Heart left ventricle (tissue), 13 donors: ENCODE data around the gene AACS.

Source experiments
- CTCF ChIP-seq, 12 donors: fragments of 200-600 bp; sonication (generic) in 4 of 12; IDR thresholded peaks; one replicate each; pipeline versions ENCODE4 v1.5.0 to v1.8.0; 2018 to 2022; ENCODE audit warnings: antibody characterized with exemption in 12 of 12, mild to moderate bottlenecking in 5 of 12
- POLR2A ChIP-seq, 2 donors: fragments of 450-650 bp; IDR thresholded peaks; one replicate each; pipeline ENCODE4 v1.6.1; 2017; ENCODE audit warnings: antibody characterized with exemption in 2 of 2, mild to moderate bottlenecking in 2 of 2, moderate library complexity in 2 of 2
- donor health status: ischemic (EF 13 %, LVEDD 7.1; RV severe dilation, severe dysfunction).
- donor health status: DM: no; HTN: yes; CAD: no.
- donor health status: DM: no; HTN: no; CAD: no.
- donor health status: ischemic (EF 25% LVEDD 6.9; RV normal size, moderate dysfunction).
- donor health status: ischemic (EF 25% LVEDD 5.7; RV mildly dilated, moderate dysfunction).
- donor health status: ischemic (EF 35%, LVEDD 5.7; RV mildly dilated, moderate dysfunction).
- donor health status: nonischemic (EF 11% LVEDD 7.7; RV severe dilation, severe dysfunction).
- donor health status: DM: yes; HTN: yes; CAD: no.
- donor health status: PGD.
- donor health status: ischemic (EF 29% LVEDD 5.4; RV normal size, mild dysfunction).
- donor health status: nonischemic (EF 23%, LVEDD 6.1; RV moderate dilation, normal function).

GRCh38 chr12:125124320-125124966 lies 59.2 kb downstream of the AACS start:
- TF ChIP-seq CTCF (IDR thresholded peaks at IDR 0.05) (no peak), POLR2A (IDR thresholded peaks at IDR 0.05) (no peak)
